ENCODE data around the gene SBF1. TPM values are rescaled to one million over a fixed set of nuclear protein-coding genes. Genes with fewer than 3 reads are reported as not detected.

Gene SBF1
- total RNA-seq, 1 experiment from 2014 or later = 48.5 TPM

DNA sequence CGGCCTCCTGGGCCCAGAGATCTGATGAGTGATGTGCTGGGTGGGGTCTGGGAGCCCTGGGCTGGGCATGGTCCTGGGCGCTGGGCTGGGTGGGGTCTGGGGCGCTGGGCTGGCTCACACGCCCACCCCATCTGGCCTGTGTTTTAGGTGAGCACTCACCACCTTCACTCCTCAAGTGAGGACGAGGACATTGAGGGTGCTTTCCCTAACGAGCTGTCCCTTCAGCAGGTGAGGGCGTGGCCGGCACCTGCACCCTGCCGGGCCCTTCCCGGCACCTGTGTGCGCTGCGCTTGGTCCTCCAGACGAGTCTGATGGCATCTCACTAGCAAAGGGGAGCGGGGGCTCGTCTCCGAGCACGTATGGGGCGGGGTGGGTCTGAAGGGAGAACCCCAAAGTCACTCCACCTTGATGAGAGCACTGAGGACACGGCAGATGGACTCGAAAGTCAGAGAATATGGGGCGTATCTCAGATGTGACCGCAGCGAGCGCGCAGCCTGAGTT, 37.9 kb downstream of the SBF1 start:
- Histone ChIP-seq H3F3A (ENCODE audit: low read length, unreplicated experiment) (no peaks in the 10 kb centered on the region), H2AFZ (ENCODE audit: low read length) (no peak overlapping the region), H3K9me2 (replicated peaks; ENCODE audit: low read length) (no peaks in the 10 kb centered on the region), H3K27ac (ENCODE audit: low read length) (no peak overlapping the region), H3K4me1 (ENCODE audit: insufficient read depth, low read length) (no peaks in the 10 kb centered on the region), H3K9me3 (ENCODE audit: low read length) (no peaks in the 10 kb centered on the region), H3K79me2 (ENCODE audit: low read length) (no peaks in the 10 kb centered on the region), H3K27me3 (ENCODE audit: low read length) (no peaks in the 10 kb centered on the region), H3K36me3 (ENCODE audit: low read depth, low read length) (no peaks in the 10 kb centered on the region; the same call in 1 of the 2 replicates), H4K20me1 (ENCODE audit: low read length) (no peaks in the 10 kb centered on the region), H3K4me2 (ENCODE audit: low read length) (no peak overlapping the region), H3K9ac (ENCODE audit: low read length) (no peak overlapping the region), H3K4me3 (ENCODE audit: low read length) (no peak overlapping the region)
- intact Hi-C loops (cut with micrococcal nuclease) = no loop called here
- CTCF ChIA-PET = no interaction called here
- BruUV-seq (replicated peaks) = no TSS peak
- no peak for DNase-seq
- TF ChIP-seq, protein P1, sequence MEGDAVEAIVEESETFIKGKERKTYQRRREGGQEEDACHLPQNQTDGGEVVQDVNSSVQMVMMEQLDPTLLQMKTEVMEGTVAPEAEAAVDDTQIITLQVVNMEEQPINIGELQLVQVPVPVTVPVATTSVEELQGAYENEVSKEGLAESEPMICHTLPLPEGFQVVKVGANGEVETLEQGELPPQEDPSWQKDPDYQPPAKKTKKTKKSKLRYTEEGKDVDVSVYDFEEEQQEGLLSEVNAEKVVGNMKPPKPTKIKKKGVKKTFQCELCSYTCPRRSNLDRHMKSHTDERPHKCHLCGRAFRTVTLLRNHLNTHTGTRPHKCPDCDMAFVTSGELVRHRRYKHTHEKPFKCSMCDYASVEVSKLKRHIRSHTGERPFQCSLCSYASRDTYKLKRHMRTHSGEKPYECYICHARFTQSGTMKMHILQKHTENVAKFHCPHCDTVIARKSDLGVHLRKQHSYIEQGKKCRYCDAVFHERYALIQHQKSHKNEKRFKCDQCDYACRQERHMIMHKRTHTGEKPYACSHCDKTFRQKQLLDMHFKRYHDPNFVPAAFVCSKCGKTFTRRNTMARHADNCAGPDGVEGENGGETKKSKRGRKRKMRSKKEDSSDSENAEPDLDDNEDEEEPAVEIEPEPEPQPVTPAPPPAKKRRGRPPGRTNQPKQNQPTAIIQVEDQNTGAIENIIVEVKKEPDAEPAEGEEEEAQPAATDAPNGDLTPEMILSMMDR (conservative IDR thresholded peaks at IDR 0.05; ENCODE audit: low read depth, low read length) = no peak
- TF ChIP-seq EZH2 (IDR thresholded peaks at IDR 0.05; ENCODE audit: low read length, unreplicated experiment) (no peak), EZH2phosphoT487 (IDR thresholded peaks at IDR 0.05; ENCODE audit: borderline replicate concordance, low read length) (no peak)
- no peak for ATAC-seq
- POLR2A ChIA-PET (ENCODE audit: unreplicated experiment) = no interaction called here

DNA sequence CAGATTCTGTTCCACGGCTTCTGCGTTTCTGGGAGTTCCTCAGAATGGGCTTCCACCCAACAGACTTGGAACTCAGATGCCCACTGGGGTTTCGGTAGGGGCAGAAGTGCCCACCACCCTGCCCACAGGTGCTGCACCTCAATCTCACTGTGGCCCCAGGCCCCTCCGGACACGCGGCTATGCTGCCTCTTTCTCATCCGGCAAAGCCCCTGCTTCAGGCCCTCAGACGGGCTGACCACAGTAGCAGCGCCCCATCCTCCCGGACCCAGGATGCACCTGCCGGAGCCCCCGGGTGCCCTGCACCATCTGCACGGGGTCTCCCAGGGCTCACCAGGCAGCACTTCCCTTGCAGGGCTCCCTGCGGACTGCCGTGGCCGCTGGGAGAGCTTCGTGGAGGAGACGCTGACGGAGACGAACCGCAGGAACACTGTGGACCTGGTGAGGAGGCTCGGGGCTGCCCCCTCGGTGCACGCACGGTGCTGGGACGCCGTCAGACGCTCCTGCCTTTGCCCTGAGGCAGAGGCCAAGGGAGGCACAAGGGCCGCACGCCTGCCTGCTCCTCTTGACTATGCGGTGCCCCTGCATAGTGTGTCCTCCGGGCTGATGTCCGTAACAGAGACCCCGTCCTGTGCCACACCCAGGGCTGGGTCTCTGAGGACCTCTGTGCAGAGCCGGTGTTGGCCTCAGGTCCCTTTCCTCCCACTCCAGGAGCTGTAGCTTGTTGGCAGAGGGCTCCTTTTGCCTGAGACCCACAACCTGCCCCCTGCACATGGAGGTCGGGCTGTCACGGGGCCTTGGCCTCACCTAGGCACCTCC, 38.6 kb downstream of the SBF1 start:
- Histone ChIP-seq H3K36me3 (ENCODE audit: low read depth, low read length) (peaks cover under 1% of the 10 kb centered on the region; the same call in 1 of the 2 replicates), H3K79me2 (ENCODE audit: low read length) (no peaks in the 10 kb centered on the region), H3K4me1 (ENCODE audit: insufficient read depth, low read length) (no peaks in the 10 kb centered on the region), H3K27me3 (ENCODE audit: low read length) (no peaks in the 10 kb centered on the region), H3K27ac (ENCODE audit: low read length) (no peak overlapping the region), H3K9me2 (replicated peaks; ENCODE audit: low read length) (no peaks in the 10 kb centered on the region), H3F3A (ENCODE audit: low read length, unreplicated experiment) (no peaks in the 10 kb centered on the region), H3K9me3 (ENCODE audit: low read length) (no peaks in the 10 kb centered on the region), H2AFZ (ENCODE audit: low read length) (no peak overlapping the region), H3K9ac (ENCODE audit: low read length) (no peak overlapping the region), H3K4me3 (ENCODE audit: low read length) (no peak overlapping the region), H4K20me1 (ENCODE audit: low read length) (no peaks in the 10 kb centered on the region), H3K4me2 (ENCODE audit: low read length) (no peak overlapping the region)
- no TSS peak for BruUV-seq (replicated peaks)
- ATAC-seq = no peak
- intact Hi-C loops (cut with micrococcal nuclease) = no loop called here
- TF ChIP-seq EZH2phosphoT487 (IDR thresholded peaks at IDR 0.05; ENCODE audit: borderline replicate concordance, low read length) = no peak
- TF ChIP-seq, protein P1 (conservative IDR thresholded peaks at IDR 0.05; ENCODE audit: low read depth, low read length) = no peak
- TF ChIP-seq EZH2 (IDR thresholded peaks at IDR 0.05; ENCODE audit: low read length, unreplicated experiment) = no peak
- ChIA-PET POLR2A (ENCODE audit: unreplicated experiment) (no interaction called here), CTCF (no interaction called here)
- DNase-seq = no peak

All from PC-3 (cell line).